ENCODE measurements around the gene XG. TPM values are rescaled to one million over a fixed set of nuclear protein-coding genes. Genes with fewer than 3 reads are reported as not detected.

Gene XG
- total RNA-seq, 1 experiment from 2014 or later: not detected

Other genes with a start within 250 kb of the XG start
- 74.0 and 88.6 TPM in 2 replicates for gene CD99, start 60.7 kb upstream of the XG start, total RNA-seq (2014; rRNA removed; shearing (Covaris generic))
- gene GYG2, start 76.9 kb downstream of the XG start, total RNA-seq (2014; rRNA removed; shearing (Covaris generic)): 1.0 TPM in 1 of 2 replicates, not detected in the other
- 7.6 and 9.1 TPM in 2 replicates for gene ARSD, start 177.3 kb downstream of the XG start, total RNA-seq (2014; rRNA removed; shearing (Covaris generic))

Data from Daoy (cell line).